HT-29 (cell line): ENCODE measurements around the gene RFX8. TPM values are rescaled to one million over a fixed set of nuclear protein-coding genes. Genes with fewer than 3 reads are reported as not detected.
"Not testable (repeated sequence)": the region's sequence is repeated elsewhere in the genome, so short reads cannot be mapped to it uniquely, and the experiment has no call there.

ENCODE experiments used
- DNase-seq: peaks from one replicate; pipeline ENCODE4 v3.0.0-alpha.2; 2015; ENCODE audit warnings: low spot score
- total RNA-seq: library from RNA; depleted of rRNA; stranded (reverse); fragments of >200 nt; shearing (Covaris generic); gene quantifications from 2 replicates; pipeline ENCODE4 v1.2.3, GENCODE V29; 2014; rRNA removed

Gene RFX8
- total RNA-seq, 1 experiment from 2014 or later: not detected

- DNase-seq: no peak
Measured at GRCh38 chr2:101354420-101355311, 120.2 kb downstream of the RFX8 start.

- not testable (repeated sequence) for DNase-seq
Measured at GRCh38 chr2:101352631-101353030, 122.3 kb downstream of the RFX8 start.

GRCh38 chr2:101351207-101351606 lies 123.7 kb downstream of the RFX8 start:
- DNase-seq: no peak

GRCh38 chr2:101349893-101350662 lies 124.8 kb downstream of the RFX8 start:
- peak; percentile 36 for DNase-seq

GRCh38 chr2:101348883-101349282 lies 126.0 kb downstream of the RFX8 start:
- DNase-seq: peak; percentile 30

Other genes starting within 250 kb of the RFX8 start
- 64.9 and 68.6 TPM in 2 replicates for gene CNOT11, start 222.2 kb downstream of the RFX8 start, total RNA-seq
- gene RNF149, start 166.4 kb downstream of the RFX8 start, total RNA-seq: 51.2 and 53.8 TPM in 2 replicates
- gene CREG2, start 87.6 kb downstream of the RFX8 start, total RNA-seq: not detected in 2 replicates
- 7.6 and 9.2 TPM in 2 replicates for gene MAP4K4, start 222.6 kb upstream of the RFX8 start, total RNA-seq